ENCODE measurements around the gene MTA1. TPM values are rescaled to one million over a fixed set of nuclear protein-coding genes. Genes with fewer than 3 reads are reported as not detected.

MTA1 gene
- total RNA-seq, 1 donor from 2014 or later: 59.8 TPM

- peak; percentile 73 for DNase-seq (ENCODE audit: low spot score)
- Histone ChIP-seq H2AFZ (replicated peaks) (no peak overlapping the region), H3K27me3 (peaks cover 18% of the 10 kb centered on the region), H3K4me1 (peaks cover 30% of the 10 kb centered on the region), H3K4me3 (no peak overlapping the region), H3K4me2 (no peak overlapping the region), H3K9me3 (ENCODE audit: low read depth) (no peaks in the 10 kb centered on the region), H3K79me2 (ENCODE audit: low read depth) (no peaks in the 10 kb centered on the region), H3K9ac (no peak overlapping the region), H3K27ac (peak overlapping the region; percentile 46), H4K20me1 (ENCODE audit: low read depth) (peaks cover 51% of the 10 kb centered on the region), H3K36me3 (no peaks in the 10 kb centered on the region), H3F3A (ENCODE audit: low read depth) (peaks cover 31% of the 10 kb centered on the region)
- Mint-ChIP-seq H3K27ac (no peak overlapping the region), H3K27me3 (ENCODE audit: insufficient read depth, low read depth) (peaks cover 2% of the 10 kb centered on the region), H3K9me3 (no peaks in the 10 kb centered on the region), H3K36me3 (no peaks in the 10 kb centered on the region), H3K4me1 (peaks cover 15% of the 10 kb centered on the region), H3K4me3 (no peak overlapping the region)
- TF ChIP-seq EZH2phosphoT487 (IDR thresholded peaks at IDR 0.05): no peak
- TF ChIP-seq EZH2 (IDR thresholded peaks at IDR 0.05): no peak
- peak; percentile 47 for TF ChIP-seq CTCF (IDR thresholded peaks at IDR 0.05)
Measured at GRCh38 chr14:105471297-105471821, 51.7 kb downstream of the MTA1 start.

- H3K79me2 ChIP-seq (ENCODE audit: low read depth): no peaks in the 10 kb centered on the region
- H3K4me1 ChIP-seq: peaks cover 31% of the 10 kb centered on the region
Measured at GRCh38 chr14:105471823-105472485, 52.3 kb downstream of the MTA1 start.

GRCh38 chr14:105472486-105472991, 52.9 kb downstream of the MTA1 start:
- TF ChIP-seq EZH2phosphoT487 (IDR thresholded peaks at IDR 0.05): no peak
- Mint-ChIP-seq H3K27ac (no peak overlapping the region), H3K36me3 (no peaks in the 10 kb centered on the region), H3K9me3 (no peaks in the 10 kb centered on the region), H3K27me3 (ENCODE audit: insufficient read depth, low read depth) (peaks cover 6% of the 10 kb centered on the region), H3K4me3 (peak overlapping the region; percentile 33), H3K4me1 (peaks cover 24% of the 10 kb centered on the region)
- Histone ChIP-seq H4K20me1 (ENCODE audit: low read depth) (peaks cover 55% of the 10 kb centered on the region), H3F3A (ENCODE audit: low read depth) (peaks cover 31% of the 10 kb centered on the region), H3K9ac (no peak overlapping the region), H2AFZ (replicated peaks) (no peak overlapping the region), H3K4me3 (no peak overlapping the region), H3K27ac (no peak overlapping the region), H3K4me1 (peaks cover 31% of the 10 kb centered on the region), H3K79me2 (ENCODE audit: low read depth) (no peaks in the 10 kb centered on the region), H3K4me2 (no peak overlapping the region), H3K9me3 (ENCODE audit: low read depth) (no peaks in the 10 kb centered on the region), H3K36me3 (no peaks in the 10 kb centered on the region), H3K27me3 (peaks cover 29% of the 10 kb centered on the region)
- DNase-seq (ENCODE audit: low spot score): no peak

More at GRCh38 chr14:105471823-105472485, 52.3 kb downstream of the MTA1 start:
- Histone ChIP-seq H2AFZ (replicated peaks) (no peak overlapping the region), H3K27ac (no peak overlapping the region), H3K4me2 (no peak overlapping the region), H3F3A (ENCODE audit: low read depth) (peaks cover 31% of the 10 kb centered on the region), H3K4me3 (no peak overlapping the region), H3K36me3 (no peaks in the 10 kb centered on the region), H3K27me3 (peaks cover 24% of the 10 kb centered on the region), H3K9me3 (ENCODE audit: low read depth) (no peaks in the 10 kb centered on the region), H3K9ac (no peak overlapping the region), H4K20me1 (ENCODE audit: low read depth) (peaks cover 55% of the 10 kb centered on the region)
- no peaks in the 10 kb centered on the region for H3K36me3 Mint-ChIP-seq
- H3K27me3 Mint-ChIP-seq (ENCODE audit: insufficient read depth, low read depth): peaks cover 2% of the 10 kb centered on the region
- H3K9me3 Mint-ChIP-seq: no peaks in the 10 kb centered on the region
- no peak for DNase-seq (ENCODE audit: low spot score)
- no peak overlapping the region for H3K27ac Mint-ChIP-seq
- TF ChIP-seq CTCF (IDR thresholded peaks at IDR 0.05) (no peak), EZH2 (IDR thresholded peaks at IDR 0.05) (no peak), EZH2phosphoT487 (IDR thresholded peaks at IDR 0.05) (no peak)
- H3K4me1 Mint-ChIP-seq: peaks cover 20% of the 10 kb centered on the region
- peak overlapping the region; percentile 33 for H3K4me3 Mint-ChIP-seq

Data from neural progenitor cell (in vitro differentiated cells).